H1 (cell line): ENCODE data around the gene EHD4. TPM values are rescaled to one million over a fixed set of nuclear protein-coding genes. Genes with fewer than 3 reads are reported as not detected.

Experiments used
- ATF3 ChIP-seq: IDR thresholded peaks from 2 replicates; pipeline ENCODE4 v1.6.1; 2011; ENCODE audit warnings: low read depth, mild to moderate bottlenecking, low read length; ENCODE audit not compliant: insufficient read depth
- EZH2 ChIP-seq: fragments of 200-600 bp; sonication (generic); IDR thresholded peaks from 2 replicates; pipeline ENCODE4 v1.7.1; 2012; ENCODE audit warnings: low read depth, mild to moderate bottlenecking, moderate library complexity, low read length, inconsistent platforms; ENCODE audit not compliant: severe bottlenecking
- NRF1 ChIP-seq: IDR thresholded peaks from 2 replicates; pipeline ENCODE4 v1.6.1; 2011; ENCODE audit warnings: mild to moderate bottlenecking, low read depth, low read length, improper control_type of control experiment
- RAD21 ChIP-seq, 2 experiments: IDR thresholded peaks in 1 of 2; conservative IDR thresholded peaks in 1 of 2; 2 replicates each; pipeline ENCODE4 v1.6.1; 2011; ENCODE audit warnings: low read depth in 2 of 2, low read length in 2 of 2, improper control_type of control experiment in 1 of 2, inconsistent platforms in 1 of 2, mild to moderate bottlenecking in 1 of 2, moderate library complexity in 1 of 2
- polyA plus RNA-seq, 7 experiments: library from polyadenylated mRNA; depleted of rRNA in 3 of 7; stranded (reverse) in 5 of 7; unstranded in 2 of 7; fragments of >200 nt in 5 of 7; fragments of 200-250 nt in 2 of 7; gene quantifications; 1 replicate in 5 of 7; 2 replicates in 1 of 7; 4 replicates in 1 of 7; pipeline versions ENCODE4 v1.2.1 to v1.2.3, GENCODE V29; 2011 to 2013; ENCODE audit warnings: missing spikeins in 2 of 7, mixed read lengths in 2 of 7
- total RNA-seq: library from RNA; stranded (reverse); fragmentation: NEBNext Ultra II Directional; extraction: Animal tissue kit (Norgen Biotek cat#: 25700); gene quantifications from 2 replicates; pipeline ENCODE4 v1.2.1, GENCODE V29; 2021
- TF ChIP-seq, protein P1 (sequence below): IDR thresholded peaks from 2 replicates; pipeline ENCODE4 v1.6.1; 2012; ENCODE audit warnings: inconsistent platforms

EHD4 gene
- total and polyA plus RNA-seq, 2 of the 8 experiments (the other 6 are each of a cell fraction or from before 2014, with no cell fraction given) = 17.5 to 24.5 TPM

DNA sequence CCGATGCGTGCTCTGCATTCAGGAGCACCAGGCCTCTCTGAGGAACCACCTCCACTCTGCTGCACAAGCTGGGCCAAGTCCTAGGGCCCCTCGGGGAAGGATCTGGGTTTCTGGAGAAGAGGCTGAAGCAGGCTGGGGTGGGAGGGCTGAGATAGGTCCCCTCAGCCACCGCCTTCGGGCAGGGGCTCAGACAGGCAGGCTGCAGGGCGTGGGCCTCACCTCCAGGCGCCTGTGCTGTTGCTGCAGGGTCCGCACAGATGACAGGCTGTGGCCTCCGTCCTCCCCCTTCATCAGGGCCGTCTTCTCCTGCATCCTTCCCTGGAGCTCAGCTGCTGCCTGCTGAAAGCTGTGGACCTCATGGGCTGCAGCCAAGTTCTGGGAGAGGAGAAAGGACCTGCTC lies 118.5 kb downstream of the EHD4 start (continued):
- TF ChIP-seq ATF3 (no peak), NRF1 (no peak), EZH2 (no peak), RAD21 (IDR thresholded peaks at IDR 0.05 in 1 of 2, conservative IDR thresholded peaks at IDR 0.05 in 1 of 2; ENCODE audit: low read depth in 2 of 2, low read length in 2 of 2) (no peak)
- TF ChIP-seq, protein P1, sequence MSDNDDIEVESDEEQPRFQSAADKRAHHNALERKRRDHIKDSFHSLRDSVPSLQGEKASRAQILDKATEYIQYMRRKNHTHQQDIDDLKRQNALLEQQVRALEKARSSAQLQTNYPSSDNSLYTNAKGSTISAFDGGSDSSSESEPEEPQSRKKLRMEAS = no peak
